Activated CD4-positive, alpha-beta T cell treated with anti-CD3 and anti-CD28 coated beads, Interleukin-2, amount 10 ng/mL, durations not matched to agents 24 days and 14 days (primary cell): ENCODE data around the gene ZNF639. TPM values are rescaled to one million over a fixed set of nuclear protein-coding genes. Genes with fewer than 3 reads are reported as not detected.
"Not testable (repeated sequence)": the region's sequence is repeated elsewhere in the genome, so short reads cannot be mapped to it uniquely, and the experiment has no call there.

ENCODE experiments used
- DNase-seq: peaks from one replicate; pipeline ENCODE4 v3.0.0; 2022
- H3K27ac Mint-ChIP-seq: one replicate; pipeline ENCODE4 v1.8.0; 2022; ENCODE audit warnings: mild to moderate bottlenecking, mixed read lengths
- H3K27me3 Mint-ChIP-seq: one replicate; pipeline ENCODE4 v1.8.0; 2022; ENCODE audit warnings: mixed read lengths
- H3K36me3 Mint-ChIP-seq: one replicate; pipeline ENCODE4 v1.8.0; 2022; ENCODE audit warnings: low read depth, mild to moderate bottlenecking, mixed read lengths
- H3K4me1 Mint-ChIP-seq: one replicate; pipeline ENCODE4 v1.8.0; 2021; ENCODE audit warnings: mixed read lengths
- H3K4me3 Mint-ChIP-seq: one replicate; pipeline ENCODE4 v1.8.0; 2022; ENCODE audit warnings: mild to moderate bottlenecking, moderate library complexity, mixed read lengths
- H3K9me3 Mint-ChIP-seq: one replicate; pipeline ENCODE4 v1.8.0; 2021; ENCODE audit warnings: mixed read lengths
- intact Hi-C: fragments of 100-400 bp; cut with micrococcal nuclease; formaldehyde crosslinking; loops from one replicate; pipeline ENCODE4 v1.15.1; 2023
- total RNA-seq: library from RNA; stranded (reverse); gene quantifications from 2 replicates; pipeline ENCODE4 v1.2.3, GENCODE V29; 2022

The ZNF639 gene, protein sequence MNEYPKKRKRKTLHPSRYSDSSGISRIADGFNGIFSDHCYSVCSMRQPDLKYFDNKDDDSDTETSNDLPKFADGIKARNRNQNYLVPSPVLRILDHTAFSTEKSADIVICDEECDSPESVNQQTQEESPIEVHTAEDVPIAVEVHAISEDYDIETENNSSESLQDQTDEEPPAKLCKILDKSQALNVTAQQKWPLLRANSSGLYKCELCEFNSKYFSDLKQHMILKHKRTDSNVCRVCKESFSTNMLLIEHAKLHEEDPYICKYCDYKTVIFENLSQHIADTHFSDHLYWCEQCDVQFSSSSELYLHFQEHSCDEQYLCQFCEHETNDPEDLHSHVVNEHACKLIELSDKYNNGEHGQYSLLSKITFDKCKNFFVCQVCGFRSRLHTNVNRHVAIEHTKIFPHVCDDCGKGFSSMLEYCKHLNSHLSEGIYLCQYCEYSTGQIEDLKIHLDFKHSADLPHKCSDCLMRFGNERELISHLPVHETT
- 36.7 and 38.1 TPM in 2 replicates for total RNA-seq

DNA sequence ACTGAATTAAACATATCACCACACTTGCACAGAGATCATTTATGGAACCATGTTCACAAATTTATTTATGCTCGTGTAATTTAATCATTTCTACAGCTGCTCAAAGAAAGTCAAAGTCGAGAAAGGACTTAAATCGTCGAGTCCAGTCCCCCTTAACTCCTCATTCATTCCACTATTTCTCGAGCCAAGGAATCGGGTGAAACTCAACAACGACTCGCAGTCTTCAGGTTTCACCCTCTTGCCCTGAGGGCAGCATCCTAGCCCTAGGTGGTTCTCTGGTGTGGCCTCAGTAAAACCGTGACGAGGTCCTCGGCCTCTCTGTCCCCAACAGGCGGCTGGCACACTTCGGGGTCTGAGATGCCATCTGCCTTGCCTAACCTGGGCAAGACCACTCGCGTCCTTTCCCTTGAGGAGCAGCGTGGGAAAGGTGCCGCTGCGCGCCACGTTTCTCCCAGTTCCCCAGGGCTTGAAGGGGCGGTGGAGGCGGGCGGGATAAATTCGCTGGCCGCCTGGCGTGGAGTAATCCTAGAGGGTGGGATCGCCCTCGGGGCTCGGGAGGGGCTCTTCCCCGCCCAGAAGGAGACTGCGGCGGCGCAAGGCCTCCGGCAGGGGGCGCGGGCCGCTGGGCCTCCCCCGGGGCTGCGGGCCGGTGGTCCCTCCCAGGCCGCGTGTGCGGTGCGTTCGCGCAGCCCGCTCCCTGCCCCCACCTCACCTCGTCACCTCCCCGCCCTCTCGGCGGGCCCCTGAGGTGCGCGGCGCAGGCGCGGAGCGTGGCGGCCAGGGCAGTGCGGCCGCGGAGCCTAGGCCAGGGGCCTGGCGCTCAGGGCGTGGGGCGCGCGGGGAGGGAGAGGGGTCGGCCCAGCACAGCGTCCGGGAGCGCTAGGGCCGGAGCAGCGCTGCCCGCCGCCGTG is at the start of gene ZNF639:
Gene ZNF639, plus strand, starts transcription at position 746 of the 911 bp plus-strand sequence. CDS start 5,263 bp downstream, outside the sequence.
- Mint-ChIP-seq H3K9me3 (no peaks in the 10 kb centered on the region), H3K27me3 (peaks cover 5% of the 10 kb centered on the region), H3K4me3 (peak within 1 kb of the TSS; percentile 89), H3K4me1 (peaks cover 27% of the 10 kb centered on the region), H3K27ac (peak within 1 kb of the TSS; percentile 93), H3K36me3 (peaks cover 18% of the 10 kb centered on the region)
- intact Hi-C loops, result loop anchor here (1.0 to 2.0 kb wide), 7 partner anchors 25 to 282 kb away; partner anchors contain the start of genes ACTL6A, GNB4, MFN1 and MRPL47
- DNase-seq, result peak; percentile 95

DNA sequence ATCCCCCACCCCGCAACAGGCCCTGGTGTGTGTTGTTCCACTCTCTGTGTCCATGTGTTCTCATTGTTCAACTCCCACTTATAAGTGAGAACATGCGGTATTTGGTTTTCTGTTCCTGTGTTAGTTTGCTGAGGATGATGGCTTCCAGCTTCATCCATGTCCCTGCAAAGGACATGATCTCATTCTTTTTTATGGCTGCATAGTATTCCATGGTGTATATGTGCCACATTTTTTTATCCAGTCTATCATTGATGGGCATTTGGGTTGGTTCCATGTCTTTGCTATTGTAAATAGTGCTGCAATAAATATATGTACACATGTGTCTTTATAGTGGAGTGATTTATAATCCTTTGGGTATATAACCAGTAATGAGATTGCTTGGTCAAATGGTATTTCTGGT is 48.4 kb upstream of the ZNF639 start:
- H3K27me3 Mint-ChIP-seq, result peaks cover 20% of the 10 kb centered on the region
- intact Hi-C loops, H3K9me3 Mint-ChIP-seq, H3K4me3 Mint-ChIP-seq, H3K36me3 Mint-ChIP-seq, H3K27ac Mint-ChIP-seq, H3K4me1 Mint-ChIP-seq, DNase-seq: not testable (repeated sequence)

DNA sequence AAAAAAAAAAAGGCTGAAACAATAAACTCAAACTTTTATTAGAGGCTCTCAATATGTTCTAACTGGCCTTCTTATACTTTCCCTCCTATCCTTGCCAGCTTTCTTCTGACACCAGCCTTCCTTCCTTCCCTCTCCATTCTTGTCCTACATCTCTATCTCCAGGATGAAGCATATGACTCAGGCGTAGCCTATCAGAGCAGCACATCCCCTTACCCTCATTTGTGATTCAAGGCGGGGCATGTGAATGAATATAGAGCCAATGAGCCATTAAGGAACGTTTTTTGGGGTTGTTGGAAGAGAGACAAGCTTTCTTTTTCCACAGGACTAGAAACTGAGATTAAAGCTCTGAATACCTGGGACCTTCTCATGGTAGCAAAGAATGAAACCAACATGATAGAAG is 46.8 kb upstream of the ZNF639 start:
- intact Hi-C loops, result no loop called here
- Mint-ChIP-seq H3K27me3 (peaks cover 20% of the 10 kb centered on the region), H3K4me1 (peaks cover 2% of the 10 kb centered on the region), H3K4me3 (no peak overlapping the region), H3K9me3 (no peaks in the 10 kb centered on the region), H3K36me3 (no peaks in the 10 kb centered on the region), H3K27ac (no peak overlapping the region)
- no peak for DNase-seq

DNA sequence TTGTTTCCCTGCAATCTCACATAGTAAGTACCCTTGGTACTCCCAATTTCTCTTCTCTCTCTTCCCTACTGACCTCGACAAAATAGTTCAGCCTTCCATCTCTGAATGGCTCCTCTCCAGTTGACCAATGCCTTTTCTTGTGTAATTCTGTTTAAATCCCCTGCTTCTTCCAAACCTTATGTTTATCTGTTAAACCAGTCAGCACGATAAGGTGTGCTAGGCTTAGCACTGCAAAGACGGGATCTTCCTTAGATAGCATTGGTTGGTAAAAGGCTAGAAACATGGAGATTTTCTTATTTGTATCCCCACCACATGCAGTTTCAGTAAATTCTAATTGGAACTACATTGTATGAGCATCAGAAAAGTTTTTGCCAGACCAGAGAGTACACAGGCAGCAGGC is 46.1 kb upstream of the ZNF639 start:
- no peak overlapping the region for H3K4me3 Mint-ChIP-seq
- peaks cover 20% of the 10 kb centered on the region for H3K27me3 Mint-ChIP-seq
- intact Hi-C loops, result no loop called here
- DNase-seq, result no peak
- no peaks in the 10 kb centered on the region for H3K36me3 Mint-ChIP-seq
- H3K9me3 Mint-ChIP-seq, result no peaks in the 10 kb centered on the region
- peaks cover 2% of the 10 kb centered on the region for H3K4me1 Mint-ChIP-seq
- no peak overlapping the region for H3K27ac Mint-ChIP-seq

DNA sequence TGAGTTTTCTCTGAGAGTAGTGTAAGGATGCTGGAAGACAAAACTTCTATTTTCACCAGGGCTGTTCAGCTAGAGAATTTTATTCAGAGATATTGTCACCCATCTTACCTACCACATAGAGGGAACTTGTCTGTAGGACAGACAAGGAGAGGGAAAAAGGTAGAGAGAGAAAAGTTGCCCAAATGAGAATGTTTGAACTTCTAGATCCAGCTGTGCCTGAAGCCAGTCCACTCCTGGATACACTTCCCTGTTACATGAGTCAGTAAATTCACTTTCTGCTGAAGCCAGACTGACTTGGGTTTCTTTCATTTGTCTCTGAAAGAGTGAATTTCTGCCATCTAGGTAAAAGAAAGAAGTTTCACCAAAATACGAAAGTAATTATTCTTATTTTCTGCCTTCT is 44.7 kb upstream of the ZNF639 start:
- no peaks in the 10 kb centered on the region for H3K4me1 Mint-ChIP-seq
- intact Hi-C loops, result no loop called here
- no peak overlapping the region for H3K27ac Mint-ChIP-seq
- no peak overlapping the region for H3K4me3 Mint-ChIP-seq
- no peaks in the 10 kb centered on the region for H3K36me3 Mint-ChIP-seq
- H3K27me3 Mint-ChIP-seq, result peaks cover 26% of the 10 kb centered on the region
- H3K9me3 Mint-ChIP-seq, result no peaks in the 10 kb centered on the region
- no peak for DNase-seq

DNA sequence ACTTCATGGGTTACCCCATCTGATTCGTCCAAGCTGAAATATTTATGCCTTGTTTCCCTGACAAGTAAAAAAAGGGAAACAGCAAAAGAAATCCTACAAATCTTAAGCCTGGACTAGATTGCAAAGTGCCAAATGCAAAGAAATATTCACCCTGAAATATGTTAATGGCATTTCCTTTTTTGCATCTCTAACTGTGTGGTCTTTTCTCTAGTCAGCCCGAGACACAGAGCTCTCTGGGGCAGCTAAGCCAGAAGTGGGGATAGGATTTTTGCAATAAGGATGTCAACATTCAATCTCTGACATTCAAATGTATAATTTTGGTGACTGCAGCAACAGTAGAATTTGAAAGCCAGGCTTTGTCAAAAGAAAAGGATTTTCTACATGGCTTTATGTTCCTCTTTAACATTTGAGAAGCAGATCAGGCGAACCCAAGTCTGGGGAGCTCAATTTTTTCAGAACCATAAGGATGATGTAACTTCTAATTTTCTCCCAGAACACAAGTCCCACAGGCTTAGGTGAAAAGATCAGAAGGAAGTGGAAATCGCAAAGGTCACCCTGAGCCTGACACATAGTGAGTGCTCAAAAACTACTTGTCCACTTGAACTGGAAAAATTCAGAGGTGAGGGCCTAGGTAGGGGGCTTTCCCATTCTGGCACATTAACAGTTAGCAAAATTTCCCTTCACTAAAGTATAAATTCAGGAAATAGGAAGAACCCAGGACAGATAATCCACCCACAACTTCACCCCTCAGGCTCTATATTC is 43.7 kb upstream of the ZNF639 start:
- H3K27me3 Mint-ChIP-seq, result peaks cover 32% of the 10 kb centered on the region
- no peaks in the 10 kb centered on the region for H3K9me3 Mint-ChIP-seq
- H3K27ac Mint-ChIP-seq, result no peak overlapping the region
- no peaks in the 10 kb centered on the region for H3K4me1 Mint-ChIP-seq
- H3K4me3 Mint-ChIP-seq, result no peak overlapping the region
- intact Hi-C loops, result no loop called here
- H3K36me3 Mint-ChIP-seq, result no peaks in the 10 kb centered on the region
- no peak for DNase-seq

DNA sequence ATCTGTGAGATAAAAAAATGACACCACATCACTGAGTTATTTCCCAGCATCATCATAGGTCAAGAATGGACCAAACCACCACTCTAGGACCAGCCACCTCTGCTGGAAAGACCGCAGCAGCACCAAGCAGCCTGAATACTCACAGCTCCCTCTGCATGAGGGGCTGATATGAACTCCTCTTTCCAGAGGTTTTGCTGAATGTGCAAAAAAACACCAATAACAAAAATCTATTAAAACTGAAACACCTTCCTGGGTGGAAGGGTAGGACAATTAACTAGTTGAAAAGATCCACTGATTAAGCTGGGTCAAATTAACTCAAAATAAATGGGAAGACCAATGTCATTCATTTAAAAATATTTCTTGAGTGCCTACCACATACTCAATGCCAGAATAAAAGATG is 43.0 kb upstream of the ZNF639 start:
- intact Hi-C loops, result no loop called here
- Mint-ChIP-seq H3K4me3 (no peak overlapping the region), H3K9me3 (no peaks in the 10 kb centered on the region), H3K27me3 (peaks cover 34% of the 10 kb centered on the region), H3K4me1 (no peaks in the 10 kb centered on the region), H3K36me3 (no peaks in the 10 kb centered on the region), H3K27ac (no peak overlapping the region)
- no peak for DNase-seq

DNA sequence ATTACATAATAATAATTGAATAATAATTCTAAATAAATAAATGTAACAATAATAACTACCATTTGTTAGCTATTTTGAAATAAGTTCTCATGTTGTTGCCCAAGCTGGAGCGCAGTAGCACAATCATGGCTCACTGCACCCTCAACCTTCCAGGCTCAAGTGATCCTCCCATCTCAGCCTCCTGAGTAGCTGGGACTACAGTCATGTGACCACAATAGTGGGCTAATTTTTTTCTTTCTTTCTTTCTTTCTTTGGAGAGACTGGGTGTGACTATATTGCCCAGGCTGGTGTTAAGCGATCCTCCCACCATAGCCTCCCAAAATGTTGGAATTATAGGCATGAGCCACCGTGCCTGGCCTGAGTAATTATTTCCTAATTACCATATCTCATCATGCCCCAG is 41.0 kb upstream of the ZNF639 start:
- Mint-ChIP-seq H3K36me3 (no peaks in the 10 kb centered on the region), H3K4me3 (no peak overlapping the region), H3K27ac (no peak overlapping the region), H3K27me3 (peaks cover 31% of the 10 kb centered on the region), H3K4me1 (no peaks in the 10 kb centered on the region), H3K9me3 (no peaks in the 10 kb centered on the region)
- DNase-seq, result no peak
- intact Hi-C loops, result no loop called here

DNA sequence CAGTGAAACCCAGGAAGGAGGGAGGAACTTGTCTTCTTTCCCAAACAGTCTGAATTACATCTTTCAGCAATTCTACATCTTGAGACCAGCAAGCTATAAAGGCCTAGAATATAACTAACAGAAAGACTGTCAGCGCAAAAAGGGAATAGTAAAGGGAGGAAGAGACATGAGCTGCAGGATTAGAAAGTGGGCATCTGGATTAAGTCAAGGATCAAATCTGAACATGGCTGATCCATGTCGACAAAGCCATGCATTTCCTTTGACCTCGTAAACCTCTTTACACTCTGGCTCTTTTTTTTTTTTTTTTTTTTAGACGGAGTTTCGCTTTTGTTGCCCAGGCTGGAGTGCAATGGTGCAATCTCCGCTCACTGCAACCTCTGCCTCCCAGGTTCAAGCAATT is 36.5 kb upstream of the ZNF639 start:
- no peaks in the 10 kb centered on the region for H3K36me3 Mint-ChIP-seq
- intact Hi-C loops, result no loop called here

DNA sequence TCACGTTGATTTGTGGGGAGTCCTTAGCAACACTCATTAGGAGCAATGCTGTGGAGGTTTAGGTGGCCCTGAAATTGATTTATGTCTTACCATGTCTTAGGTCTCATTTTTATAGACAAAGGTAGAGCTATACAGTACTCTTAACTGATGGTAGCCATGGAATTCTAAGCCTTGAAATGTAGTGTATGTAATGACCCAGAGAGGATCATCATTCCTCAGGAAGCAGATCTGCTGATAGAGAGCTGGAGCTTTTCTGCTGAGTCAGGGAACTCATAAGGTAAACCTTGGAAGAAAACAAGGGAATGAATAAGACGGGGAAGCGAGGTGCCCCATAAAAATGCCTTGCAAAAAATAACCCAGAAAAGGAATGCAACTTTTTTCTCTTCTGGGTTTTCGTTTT is 34.0 kb upstream of the ZNF639 start:
- Mint-ChIP-seq H3K27ac (no peak overlapping the region), H3K36me3 (no peaks in the 10 kb centered on the region), H3K9me3 (no peaks in the 10 kb centered on the region), H3K4me3 (no peak overlapping the region), H3K4me1 (no peaks in the 10 kb centered on the region), H3K27me3 (peaks cover 10% of the 10 kb centered on the region)
- DNase-seq, result no peak
- intact Hi-C loops, result no loop called here

More for the DNA sequence above, 36.5 kb upstream of the ZNF639 start:
- DNase-seq, result no peak
- no peak overlapping the region for H3K4me3 Mint-ChIP-seq
- H3K4me1 Mint-ChIP-seq, result no peaks in the 10 kb centered on the region
- no peaks in the 10 kb centered on the region for H3K9me3 Mint-ChIP-seq
- no peak overlapping the region for H3K27ac Mint-ChIP-seq
- H3K27me3 Mint-ChIP-seq, result peaks cover 19% of the 10 kb centered on the region

DNA sequence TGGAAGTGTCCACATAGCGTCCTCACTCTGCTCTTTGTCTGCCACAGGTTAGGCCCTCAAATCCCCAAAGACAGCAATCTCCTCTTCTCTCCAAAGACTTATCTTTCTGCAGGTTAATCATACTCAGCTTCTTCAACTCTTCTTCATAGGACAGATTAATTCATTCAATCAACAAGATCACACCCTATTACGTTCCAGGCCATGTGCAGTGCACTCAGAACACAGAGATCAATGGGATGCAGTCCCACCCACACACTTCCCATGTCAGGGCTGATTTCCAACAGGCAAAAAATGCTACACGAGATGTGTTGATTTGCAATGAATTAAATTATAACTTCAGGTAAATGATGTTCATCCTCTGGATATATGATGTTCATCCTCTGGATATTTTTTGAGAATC is 33.5 kb upstream of the ZNF639 start:
- intact Hi-C loops, result no loop called here
- Mint-ChIP-seq H3K27ac (no peak overlapping the region), H3K9me3 (no peaks in the 10 kb centered on the region), H3K4me3 (no peak overlapping the region), H3K27me3 (peaks cover 6% of the 10 kb centered on the region), H3K4me1 (no peaks in the 10 kb centered on the region), H3K36me3 (no peaks in the 10 kb centered on the region)
- DNase-seq, result no peak

DNA sequence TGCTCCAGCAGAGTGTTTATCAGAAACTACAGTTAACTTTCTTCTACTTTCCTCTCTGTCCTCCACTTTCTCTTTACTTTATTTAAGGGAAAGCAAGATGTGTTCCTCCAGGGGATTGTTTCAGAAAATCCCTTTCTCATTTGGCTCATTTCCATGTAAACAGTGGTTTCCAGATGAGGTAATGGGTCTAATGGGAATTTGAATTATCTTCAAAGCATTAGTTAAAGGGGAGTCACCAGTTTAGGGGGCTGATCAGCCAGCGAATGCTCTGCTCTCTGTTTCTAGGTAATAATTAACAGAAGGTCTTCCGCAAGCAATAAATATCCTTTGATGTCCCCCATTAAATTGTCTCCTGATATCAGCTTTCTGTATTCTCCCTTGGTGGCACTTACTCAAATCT is 30.4 kb upstream of the ZNF639 start:
- no peak for DNase-seq
- Mint-ChIP-seq H3K27ac (no peak overlapping the region), H3K4me3 (no peak overlapping the region), H3K4me1 (no peaks in the 10 kb centered on the region), H3K36me3 (no peaks in the 10 kb centered on the region), H3K9me3 (no peaks in the 10 kb centered on the region), H3K27me3 (peaks cover 14% of the 10 kb centered on the region)
- intact Hi-C loops, result no loop called here

DNA sequence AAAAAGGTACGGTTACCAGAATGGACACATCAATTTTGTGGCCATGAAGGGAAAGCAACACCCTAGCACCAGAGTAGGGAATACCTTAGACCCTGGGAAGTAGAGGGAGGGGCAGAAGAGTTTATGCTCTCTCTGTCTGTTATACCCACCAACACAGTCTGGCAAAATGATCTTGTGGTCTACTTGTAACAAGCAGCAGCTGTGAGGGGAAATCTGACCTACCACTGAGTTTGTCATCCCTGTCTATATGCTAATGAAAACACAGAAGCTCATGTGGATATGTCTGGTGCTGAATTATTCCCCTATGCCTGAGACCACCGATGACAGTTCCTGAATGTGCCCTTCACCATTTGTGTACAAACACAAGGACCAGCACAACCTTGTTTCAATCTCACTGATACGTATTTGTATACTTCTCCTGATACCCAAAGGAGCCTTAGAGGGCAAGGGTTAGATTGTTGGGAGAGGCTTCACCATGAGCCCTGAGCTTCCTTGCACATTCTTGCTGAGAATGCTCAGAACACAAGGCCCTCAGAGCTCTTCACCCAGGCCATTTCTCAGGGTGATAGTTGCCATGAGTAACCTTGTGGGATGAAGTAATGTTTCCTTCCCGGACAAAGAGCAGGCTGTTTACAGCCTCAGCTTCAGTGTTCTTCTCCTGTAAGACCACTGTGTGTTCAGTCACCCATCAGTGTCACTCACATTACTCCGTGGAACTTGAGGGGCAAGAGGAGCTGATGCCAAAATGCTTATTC is 24.7 kb upstream of the ZNF639 start:
- Mint-ChIP-seq H3K27me3 (peaks cover 13% of the 10 kb centered on the region), H3K4me1 (no peaks in the 10 kb centered on the region), H3K9me3 (no peaks in the 10 kb centered on the region), H3K27ac (no peak overlapping the region), H3K36me3 (no peaks in the 10 kb centered on the region), H3K4me3 (no peak overlapping the region)
- DNase-seq, result no peak
- intact Hi-C loops, result no loop called here
